Upper lobe of left lung (tissue), 6 donors: ENCODE results near the gene CCDC102B. TPM values are rescaled to one million over a fixed set of nuclear protein-coding genes. Genes with fewer than 3 reads are reported as not detected.

Experiments
- ATAC-seq, 2 donors: fragments of 200-7000 bp; cut with Tn5 transposase; one replicate each; pipeline ENCODE4 v1.9.1; 2022; ENCODE audit warnings: mild to moderate bottlenecking in 2 of 2, moderate library complexity in 2 of 2; ENCODE audit not compliant: low FRiP score in 2 of 2
- DNase-seq, 2 donors: peaks; one replicate each; pipeline ENCODE4 v3.0.0-alpha.2; 2019 to 2020
- H3K27ac ChIP-seq, 4 donors: fragments of 200-600 bp; sonication (generic); one replicate each; pipeline ENCODE4 v1.5.1; 2016 to 2019
- H3K27me3 ChIP-seq, 4 donors: fragments of 200-600 bp; sonication (generic); one replicate each; pipeline ENCODE4 v1.5.1; 2017 to 2019
- H3K36me3 ChIP-seq, 4 donors: fragments of 200-600 bp; sonication (generic); one replicate each; pipeline ENCODE4 v1.5.1; 2016 to 2019
- H3K4me1 ChIP-seq, 4 donors: fragments of 200-600 bp; sonication (generic); one replicate each; pipeline ENCODE4 v1.5.1; 2018 to 2019
- H3K4me3 ChIP-seq, 4 donors: fragments of 200-600 bp; sonication (generic); one replicate each; pipeline ENCODE4 v1.5.1; 2017 to 2019; ENCODE audit warnings: mild to moderate bottlenecking in 2 of 4, moderate library complexity in 1 of 4
- H3K9me3 ChIP-seq, 4 donors: fragments of 200-600 bp; sonication (generic); one replicate each; pipeline ENCODE4 v1.5.1; 2018 to 2019
- EP300 ChIP-seq, 4 donors: sonication (generic); formaldehyde crosslinking; IDR thresholded peaks; one replicate each; pipeline ENCODE4 v1.5.1; 2017; ENCODE audit warnings: antibody characterized with exemption in 4 of 4, control low read depth in 2 of 4
- POLR2A ChIP-seq, 4 donors: fragments of 450-650 bp; IDR thresholded peaks; one replicate each; pipeline ENCODE4 v1.5.1; 2016 to 2017; ENCODE audit warnings: antibody characterized with exemption in 4 of 4, mild to moderate bottlenecking in 2 of 4
- POLR2AphosphoS5 ChIP-seq, 2 donors: sonication (generic); formaldehyde crosslinking; IDR thresholded peaks; one replicate each; pipeline ENCODE4 v1.5.1; 2017; ENCODE audit warnings: antibody characterized with exemption in 2 of 2
- WGBS, 2 donors: methylation state at CpG; one replicate each; pipeline ENCODE4 v1.1.5; 2017 to 2018; 5-methylcytosine and 5-hydroxymethylcytosine counted together
- total RNA-seq, 6 donors: library from RNA; depleted of rRNA in 4 of 6; stranded (reverse); fragments of >200 nt in 4 of 6; gene quantifications; one replicate each; pipeline versions ENCODE4 v1.1.0 to v1.2.1, GENCODE V29; 2016 to 2021
- TF ChIP-seq, protein P1 (sequence below), 6 experiments: fragments of 450-650 bp in 4 of 6; fragments of 200-600 bp in 2 of 6; sonication (generic) in 2 of 6; IDR thresholded peaks; one replicate each; pipeline ENCODE4 v1.5.1; 2016 to 2019; ENCODE audit warnings: antibody characterized with exemption in 6 of 6
- donor health status: DM: no; HTN: no; CAD: no; lungs with moderate emphysema.
- donor health status: DM: no; HTN: yes; CAD: no; lungs with severe emphysema.

CCDC102B gene
- total RNA-seq, 6 donors from 2014 or later = 6.2 to 51.3 (median 20.3) TPM

DNA sequence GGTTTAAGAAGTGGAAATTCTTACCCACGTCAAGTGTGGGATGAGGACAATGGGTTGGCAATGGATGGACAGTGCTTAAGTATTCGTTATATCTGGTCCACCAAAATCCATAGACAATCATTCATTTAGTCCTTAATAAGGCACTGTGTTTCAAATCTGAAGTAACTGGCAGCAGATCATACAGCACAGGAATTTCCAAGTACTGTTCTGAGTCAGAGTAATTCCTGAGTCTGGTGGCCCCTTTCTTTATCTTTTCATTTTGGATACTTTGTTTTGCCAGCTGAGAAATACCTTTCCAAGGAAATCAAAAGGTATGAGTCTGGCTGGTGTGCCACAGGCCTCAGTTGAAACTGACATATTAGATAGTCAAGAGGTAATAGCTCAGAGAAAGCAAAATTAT is 31.4 kb upstream of the CCDC102B start:
- no peaks in the 10 kb centered on the region for H3K36me3 ChIP-seq
- 71 to 96% methylated on average over 2 of the region's 2 CpGs for WGBS, 2 donors
- ATAC-seq = no peak
- TF ChIP-seq, protein P1, sequence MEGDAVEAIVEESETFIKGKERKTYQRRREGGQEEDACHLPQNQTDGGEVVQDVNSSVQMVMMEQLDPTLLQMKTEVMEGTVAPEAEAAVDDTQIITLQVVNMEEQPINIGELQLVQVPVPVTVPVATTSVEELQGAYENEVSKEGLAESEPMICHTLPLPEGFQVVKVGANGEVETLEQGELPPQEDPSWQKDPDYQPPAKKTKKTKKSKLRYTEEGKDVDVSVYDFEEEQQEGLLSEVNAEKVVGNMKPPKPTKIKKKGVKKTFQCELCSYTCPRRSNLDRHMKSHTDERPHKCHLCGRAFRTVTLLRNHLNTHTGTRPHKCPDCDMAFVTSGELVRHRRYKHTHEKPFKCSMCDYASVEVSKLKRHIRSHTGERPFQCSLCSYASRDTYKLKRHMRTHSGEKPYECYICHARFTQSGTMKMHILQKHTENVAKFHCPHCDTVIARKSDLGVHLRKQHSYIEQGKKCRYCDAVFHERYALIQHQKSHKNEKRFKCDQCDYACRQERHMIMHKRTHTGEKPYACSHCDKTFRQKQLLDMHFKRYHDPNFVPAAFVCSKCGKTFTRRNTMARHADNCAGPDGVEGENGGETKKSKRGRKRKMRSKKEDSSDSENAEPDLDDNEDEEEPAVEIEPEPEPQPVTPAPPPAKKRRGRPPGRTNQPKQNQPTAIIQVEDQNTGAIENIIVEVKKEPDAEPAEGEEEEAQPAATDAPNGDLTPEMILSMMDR (IDR thresholded peaks at IDR 0.05) = no peak
- no peak for TF ChIP-seq EP300 (IDR thresholded peaks at IDR 0.05)
- no peak for DNase-seq
- peaks cover 0 to 4% (median 0%) of the 10 kb centered on the region in 4 donors for H3K9me3 ChIP-seq
- no peaks in the 10 kb centered on the region for H3K4me1 ChIP-seq
- no peak overlapping the region for H3K27ac ChIP-seq
- no peaks in the 10 kb centered on the region for H3K27me3 ChIP-seq
- H3K4me3 ChIP-seq = no peak overlapping the region

DNA sequence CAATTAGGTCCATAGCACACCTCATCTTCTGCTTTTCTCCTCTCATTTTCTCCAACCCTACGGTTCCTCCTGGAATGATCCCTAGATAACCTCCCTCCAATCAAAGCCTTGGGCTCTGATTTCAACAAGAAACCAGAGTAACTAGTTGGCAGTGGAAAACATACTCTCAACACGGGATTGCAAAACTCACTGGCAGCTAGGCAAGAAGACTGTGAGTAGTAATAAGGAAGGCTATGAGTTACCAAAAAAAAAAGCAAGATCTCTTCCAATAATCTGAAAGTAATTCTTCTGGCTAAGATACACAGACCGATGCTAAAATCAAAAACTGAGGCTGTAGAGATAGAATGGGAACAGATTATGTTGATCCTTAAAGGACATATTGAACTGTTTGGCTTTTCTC is 28.4 kb upstream of the CCDC102B start:
- Histone ChIP-seq H3K27me3 (no peaks in the 10 kb centered on the region), H3K9me3 (peaks cover 0 to 4% (median 0%) of the 10 kb centered on the region in 4 donors), H3K36me3 (no peaks in the 10 kb centered on the region), H3K4me1 (no peaks in the 10 kb centered on the region), H3K27ac (peak overlapping the region in 1 of 4 donors; percentile 5), H3K4me3 (no peak overlapping the region)
- no peak for DNase-seq
- ATAC-seq = peak in 1 of 2 donors; percentile 77
- TF ChIP-seq EP300 (IDR thresholded peaks at IDR 0.05) (no peak), POLR2A (IDR thresholded peaks at IDR 0.05) (no peak), POLR2AphosphoS5 (IDR thresholded peaks at IDR 0.05) (no peak)
- TF ChIP-seq, protein P1 (IDR thresholded peaks at IDR 0.05) = no peak
- WGBS, 2 donors = 80 to 89% methylated on average over 3 of the region's 3 CpGs

DNA sequence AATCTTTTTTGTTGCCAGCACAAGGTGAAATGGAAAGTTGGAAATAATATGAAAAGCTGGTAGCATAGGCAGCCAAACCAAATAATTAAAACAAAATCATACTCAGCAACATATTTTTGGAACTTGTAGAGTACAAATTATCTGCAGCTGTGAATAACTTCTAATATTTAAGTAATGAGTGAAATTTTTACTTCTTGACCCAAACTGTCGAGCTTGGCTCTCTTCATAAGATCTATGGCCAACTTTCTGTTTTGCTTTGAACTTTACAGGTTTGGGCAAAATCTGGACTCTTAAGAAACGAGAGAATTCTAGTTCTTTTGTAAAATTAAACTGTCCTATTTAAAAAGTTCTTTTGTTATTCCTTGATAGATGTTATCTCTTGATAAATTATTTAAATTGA is 25.6 kb upstream of the CCDC102B start:
- WGBS, 2 donors = 49 to 59% methylated on average over 2 of the region's 2 CpGs
- ATAC-seq (no peak), DNase-seq (no peak)
- Histone ChIP-seq H3K27me3 (no peaks in the 10 kb centered on the region), H3K4me3 (no peak overlapping the region), H3K36me3 (no peaks in the 10 kb centered on the region), H3K9me3 (peaks cover 0 to 4% (median 0%) of the 10 kb centered on the region in 4 donors), H3K4me1 (no peaks in the 10 kb centered on the region), H3K27ac (peak overlapping the region in 2 of 4 donors; percentile 7 to 28)
- no peak for TF ChIP-seq POLR2A (IDR thresholded peaks at IDR 0.05)
- TF ChIP-seq, protein P1 (IDR thresholded peaks at IDR 0.05) = no peak
- TF ChIP-seq POLR2AphosphoS5 (IDR thresholded peaks at IDR 0.05) = no peak
- no peak for TF ChIP-seq EP300 (IDR thresholded peaks at IDR 0.05)

DNA sequence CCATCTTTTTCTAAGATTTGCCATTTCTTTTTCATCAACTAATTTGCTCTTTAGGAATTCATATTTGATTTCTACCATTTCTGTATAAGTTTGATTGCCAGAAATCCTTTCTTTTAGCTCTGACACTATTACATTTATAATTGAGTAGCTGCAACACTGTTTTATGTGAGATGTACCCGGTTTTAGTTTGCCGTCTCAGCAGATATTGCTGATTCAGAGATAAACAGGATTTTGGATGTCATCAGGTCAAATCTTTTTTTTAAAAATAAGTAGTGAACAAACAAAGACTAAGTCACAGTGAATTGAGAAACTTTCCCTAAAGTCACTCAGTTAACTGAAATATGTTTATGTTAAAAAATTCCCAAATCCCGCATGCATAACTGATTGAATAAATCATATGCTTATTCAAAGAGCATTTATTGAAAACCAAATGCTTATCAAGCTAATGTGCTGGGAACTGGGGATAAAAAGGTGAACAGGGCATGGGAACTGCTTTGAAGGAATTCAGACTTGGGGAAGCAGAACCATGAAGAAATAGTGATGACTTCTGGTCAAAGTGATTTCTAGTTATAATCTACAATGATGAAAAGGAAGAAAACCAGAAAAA is 19.5 kb upstream of the CCDC102B start:
- H3K9me3 ChIP-seq = no peaks in the 10 kb centered on the region
- H3K27ac ChIP-seq = peak overlapping the region in 1 of 4 donors; percentile 35
- no peak for DNase-seq
- H3K4me1 ChIP-seq = no peaks in the 10 kb centered on the region
- H3K36me3 ChIP-seq = no peaks in the 10 kb centered on the region
- 67 to 69% methylated on average over 3 of the region's 3 CpGs for WGBS, 2 donors
- no peaks in the 10 kb centered on the region for H3K27me3 ChIP-seq
- no peak for ATAC-seq
- TF ChIP-seq POLR2AphosphoS5 (IDR thresholded peaks at IDR 0.05) = no peak
- no peak for TF ChIP-seq EP300 (IDR thresholded peaks at IDR 0.05)
- TF ChIP-seq, protein P1 (IDR thresholded peaks at IDR 0.05) = no peak
- TF ChIP-seq POLR2A (IDR thresholded peaks at IDR 0.05) = no peak
- H3K4me3 ChIP-seq = no peak overlapping the region

DNA sequence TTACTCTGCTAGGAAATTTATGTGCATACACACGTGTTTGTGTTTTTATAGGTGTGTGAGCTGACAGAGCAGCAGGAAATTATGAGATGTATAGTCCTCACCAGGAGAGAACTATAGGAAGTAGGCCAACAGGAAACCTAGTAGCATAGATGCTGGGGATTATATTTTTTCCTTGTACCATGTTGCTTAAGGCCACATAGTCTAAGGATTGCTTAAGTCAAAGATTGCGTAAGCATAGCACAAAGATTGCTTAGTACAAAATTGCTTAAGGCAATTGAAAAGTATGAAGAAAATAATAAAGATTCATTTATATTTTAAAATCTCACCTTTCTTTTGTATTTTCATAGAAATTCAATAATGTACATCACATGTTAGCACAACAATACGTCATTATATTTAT is 18.7 kb upstream of the CCDC102B start:
- H3K4me3 ChIP-seq = no peak overlapping the region
- no peaks in the 10 kb centered on the region for H3K27me3 ChIP-seq
- H3K9me3 ChIP-seq = no peaks in the 10 kb centered on the region
- no peak for TF ChIP-seq POLR2AphosphoS5 (IDR thresholded peaks at IDR 0.05)
- peak in 1 of 4 donors; percentile 20 for TF ChIP-seq EP300 (IDR thresholded peaks at IDR 0.05)
- H3K4me1 ChIP-seq = no peaks in the 10 kb centered on the region
- no peaks in the 10 kb centered on the region for H3K36me3 ChIP-seq
- DNase-seq (no peak), ATAC-seq (no peak)
- 54 to 61% methylated on average over 3 of the region's 3 CpGs for WGBS, 2 donors
- no peak overlapping the region for H3K27ac ChIP-seq
